Caco-2 (cell line): ENCODE data around the gene DEPDC5. TPM values are rescaled to one million over a fixed set of nuclear protein-coding genes. Genes with fewer than 3 reads are reported as not detected.

ENCODE experiments used
- BruUV-seq: library from RNA; stranded (reverse); fragments of 400-500 nt; replicated peaks from 2 replicates; lab custom pipeline; 2021; lab: Mats Ljungman, UMichigan
- CTCF ChIA-PET: fragments of 300-600 bp; sonication (Branson Sonifier 250); formaldehyde crosslinking; loops from one replicate; lab custom pipeline; 2022; ENCODE audit warnings: antibody characterized with exemption; lab: Charles Lee
- POLR2A ChIA-PET: fragments of 300-600 bp; sonication (Branson Sonifier 250); formaldehyde crosslinking; loops from one replicate; lab custom pipeline; 2022; ENCODE audit warnings: antibody characterized with exemption; lab: Charles Lee
- DNase-seq, 2 experiments: peaks; one replicate each; pipeline versions ENCODE4 v3.0.0 to v3.0.0-alpha.2; 2020 to 2022
- H3K27me3 ChIP-seq: replicated peaks from 2 replicates; pipeline ENCODE4 v1.6.0; 2011; ENCODE audit warnings: low read length; ENCODE audit not compliant: control insufficient read depth, insufficient read depth
- H3K36me3 ChIP-seq: 2 replicates; pipeline ENCODE4 v1.5.1; 2011; ENCODE audit warnings: low read length; ENCODE audit not compliant: control insufficient read depth, insufficient read depth
- H3K4me1 ChIP-seq: fragments of 250-450 bp; sonication (Bioruptor Pico); 2 replicates; pipeline ENCODE4 v1.5.1; 2020; ENCODE audit warnings: mild to moderate bottlenecking
- H3K4me3 ChIP-seq: 2 replicates; pipeline ENCODE4 v1.5.1; 2011; ENCODE audit warnings: low read depth, mild to moderate bottlenecking, control low read depth, low read length
- H3K9me3 ChIP-seq: fragments of 250-450 bp; sonication (Bioruptor Pico); 2 replicates; pipeline ENCODE4 v1.5.1; 2020; ENCODE audit warnings: mild to moderate bottlenecking, moderate library complexity
- H3K27ac Mint-ChIP-seq: one replicate; pipeline ENCODE4 v1.8.0; 2022; ENCODE audit warnings: mixed read lengths; ENCODE audit not compliant: unreplicated experiment
- H3K27me3 Mint-ChIP-seq: one replicate; pipeline ENCODE4 v1.8.0; 2022; ENCODE audit warnings: mixed read lengths; ENCODE audit not compliant: insufficient read depth, unreplicated experiment
- H3K36me3 Mint-ChIP-seq: one replicate; pipeline ENCODE4 v1.8.0; 2022; ENCODE audit warnings: mild to moderate bottlenecking, mixed read lengths; ENCODE audit not compliant: insufficient read depth, unreplicated experiment
- H3K4me1 Mint-ChIP-seq: one replicate; pipeline ENCODE4 v1.8.0; 2022; ENCODE audit warnings: low read depth, mixed read lengths; ENCODE audit not compliant: unreplicated experiment
- H3K4me3 Mint-ChIP-seq: one replicate; pipeline ENCODE4 v1.8.0; 2022; ENCODE audit warnings: mild to moderate bottlenecking, moderate library complexity, mixed read lengths; ENCODE audit not compliant: unreplicated experiment
- H3K9me3 Mint-ChIP-seq: one replicate; pipeline ENCODE4 v1.8.0; 2022; ENCODE audit warnings: mixed read lengths; ENCODE audit not compliant: unreplicated experiment
- intact Hi-C: fragments of 100-400 bp; cut with micrococcal nuclease; formaldehyde crosslinking; loops from one replicate; pipeline ENCODE4 v1.10.0; 2022; ENCODE audit not compliant: unreplicated experiment
- total RNA-seq: library from RNA; stranded (reverse); gene quantifications from 2 replicates; pipeline ENCODE4 v1.2.3, GENCODE V29; 2022
- TF ChIP-seq, protein P1 (sequence below), 2 experiments: fragments of 200-600 bp in 1 of 2; IDR thresholded peaks; 1 replicate in 1 of 2; 2 replicates in 1 of 2; pipeline versions ENCODE4 v1.5.1 to v1.8.0; 2011 to 2022; ENCODE audit warnings: antibody characterized with exemption in 1 of 2, control low read depth in 1 of 2, inconsistent platforms in 1 of 2, low read depth in 1 of 2, low read length in 1 of 2, mild to moderate bottlenecking in 1 of 2, moderate library complexity in 1 of 2; ENCODE audit not compliant: insufficient read depth in 1 of 2, severe bottlenecking in 1 of 2, unreplicated experiment in 1 of 2

Gene DEPDC5
- total RNA-seq, 1 experiment from 2014 or later, result 19.4 TPM

DNA sequence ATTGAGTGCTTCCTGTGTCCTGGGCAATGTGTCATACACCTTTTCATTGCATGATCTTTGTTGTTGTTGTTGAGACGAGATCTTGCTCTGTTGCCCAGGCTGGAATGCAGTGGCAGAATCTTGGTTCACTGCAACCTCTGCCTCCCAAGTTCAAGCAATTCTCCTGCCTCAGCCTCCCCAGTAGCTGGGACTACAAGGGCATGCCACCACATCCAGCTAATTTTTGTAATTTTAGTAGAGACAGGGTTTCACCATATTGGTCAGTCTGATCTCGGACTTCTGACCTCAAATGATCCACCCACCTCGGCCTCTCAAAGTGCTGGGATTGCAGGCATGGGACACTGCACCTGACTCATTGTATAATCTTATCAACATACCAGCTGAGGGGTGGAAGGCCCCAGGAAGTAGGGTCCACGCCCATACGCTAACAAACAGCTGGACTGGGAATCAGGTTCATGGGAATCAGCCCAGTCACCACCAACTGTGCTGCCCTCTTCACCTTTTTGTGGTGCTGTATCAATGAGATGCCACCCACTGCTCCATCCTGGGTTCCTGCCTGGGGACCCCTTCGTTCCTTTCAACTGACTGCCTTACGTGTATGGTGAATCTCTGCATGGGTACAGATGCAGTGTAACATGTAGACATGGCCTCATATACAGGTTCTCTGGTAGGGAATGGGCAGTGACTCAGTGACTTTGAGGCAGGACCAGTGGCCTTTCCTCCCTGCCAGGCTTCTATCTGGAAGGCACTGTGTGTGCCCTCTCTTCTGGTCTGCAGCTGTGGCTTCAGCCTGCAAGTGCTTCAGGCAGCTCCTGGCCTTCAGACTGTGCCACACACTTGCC lies 158.0 kb downstream of the DEPDC5 start:
- Histone ChIP-seq H3K27me3 (no peaks in the 10 kb centered on the region), H3K4me3 (no peak overlapping the region), H3K9me3 (no peaks in the 10 kb centered on the region), H3K4me1 (peaks cover 34% of the 10 kb centered on the region), H3K36me3 (no peaks in the 10 kb centered on the region)
- TF ChIP-seq, protein P1, sequence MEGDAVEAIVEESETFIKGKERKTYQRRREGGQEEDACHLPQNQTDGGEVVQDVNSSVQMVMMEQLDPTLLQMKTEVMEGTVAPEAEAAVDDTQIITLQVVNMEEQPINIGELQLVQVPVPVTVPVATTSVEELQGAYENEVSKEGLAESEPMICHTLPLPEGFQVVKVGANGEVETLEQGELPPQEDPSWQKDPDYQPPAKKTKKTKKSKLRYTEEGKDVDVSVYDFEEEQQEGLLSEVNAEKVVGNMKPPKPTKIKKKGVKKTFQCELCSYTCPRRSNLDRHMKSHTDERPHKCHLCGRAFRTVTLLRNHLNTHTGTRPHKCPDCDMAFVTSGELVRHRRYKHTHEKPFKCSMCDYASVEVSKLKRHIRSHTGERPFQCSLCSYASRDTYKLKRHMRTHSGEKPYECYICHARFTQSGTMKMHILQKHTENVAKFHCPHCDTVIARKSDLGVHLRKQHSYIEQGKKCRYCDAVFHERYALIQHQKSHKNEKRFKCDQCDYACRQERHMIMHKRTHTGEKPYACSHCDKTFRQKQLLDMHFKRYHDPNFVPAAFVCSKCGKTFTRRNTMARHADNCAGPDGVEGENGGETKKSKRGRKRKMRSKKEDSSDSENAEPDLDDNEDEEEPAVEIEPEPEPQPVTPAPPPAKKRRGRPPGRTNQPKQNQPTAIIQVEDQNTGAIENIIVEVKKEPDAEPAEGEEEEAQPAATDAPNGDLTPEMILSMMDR (IDR thresholded peaks at IDR 0.05; ENCODE audit: insufficient read depth in 1 of 2, low read depth in 1 of 2, low read length in 1 of 2, severe bottlenecking in 1 of 2, unreplicated experiment in 1 of 2), result no peak
- Mint-ChIP-seq H3K36me3 (peaks cover 23% of the 10 kb centered on the region), H3K4me1 (peaks cover 6% of the 10 kb centered on the region), H3K27ac (peak overlapping the region; percentile 53), H3K9me3 (no peaks in the 10 kb centered on the region), H3K27me3 (no peaks in the 10 kb centered on the region), H3K4me3 (no peak overlapping the region)
- ChIA-PET CTCF (no interaction called here), POLR2A (no interaction called here)
- peak; percentile 58 to 75 for DNase-seq
- intact Hi-C loops, result loop anchor here (1.0 kb wide), 1 partner anchor 246 kb away; no protein-coding TSS in a partner anchor
- BruUV-seq, result no TSS peak

DNA sequence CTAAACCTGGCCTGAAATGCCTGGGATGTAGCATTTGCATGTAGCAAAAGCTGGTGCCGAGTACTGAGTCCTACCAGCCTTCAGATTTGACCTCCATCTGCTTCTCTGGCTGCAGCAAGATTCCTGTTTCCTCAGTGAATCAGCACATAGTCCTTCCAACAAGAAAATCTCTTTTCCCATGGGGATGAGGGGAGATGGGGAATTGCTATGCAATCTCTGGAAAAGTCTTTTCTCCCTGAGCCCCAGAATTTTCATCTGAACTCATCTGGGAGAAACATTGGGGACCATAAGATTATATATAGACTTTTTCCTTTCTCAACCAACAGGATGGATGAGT lies 158.6 kb downstream of the DEPDC5 start:
- H3K27me3 Mint-ChIP-seq, result no peaks in the 10 kb centered on the region
- no TSS peak for BruUV-seq
- H3K4me1 ChIP-seq, result peaks cover 34% of the 10 kb centered on the region
- TF ChIP-seq, protein P1 (IDR thresholded peaks at IDR 0.05; ENCODE audit: insufficient read depth in 1 of 2, low read depth in 1 of 2, low read length in 1 of 2, severe bottlenecking in 1 of 2, unreplicated experiment in 1 of 2), result no peak
- POLR2A ChIA-PET, result no interaction called here
- intact Hi-C loops, result no loop called here
- no peaks in the 10 kb centered on the region for H3K27me3 ChIP-seq
- CTCF ChIA-PET, result no interaction called here
- peaks cover 6% of the 10 kb centered on the region for H3K4me1 Mint-ChIP-seq
- DNase-seq, result no peak
- H3K9me3 Mint-ChIP-seq, result no peaks in the 10 kb centered on the region
- H3K36me3 Mint-ChIP-seq, result peaks cover 23% of the 10 kb centered on the region
- no peak overlapping the region for H3K4me3 ChIP-seq
- no peak overlapping the region for H3K4me3 Mint-ChIP-seq
- peak overlapping the region; percentile 53 for H3K27ac Mint-ChIP-seq
- H3K9me3 ChIP-seq, result no peaks in the 10 kb centered on the region
- H3K36me3 ChIP-seq, result no peaks in the 10 kb centered on the region

DNA sequence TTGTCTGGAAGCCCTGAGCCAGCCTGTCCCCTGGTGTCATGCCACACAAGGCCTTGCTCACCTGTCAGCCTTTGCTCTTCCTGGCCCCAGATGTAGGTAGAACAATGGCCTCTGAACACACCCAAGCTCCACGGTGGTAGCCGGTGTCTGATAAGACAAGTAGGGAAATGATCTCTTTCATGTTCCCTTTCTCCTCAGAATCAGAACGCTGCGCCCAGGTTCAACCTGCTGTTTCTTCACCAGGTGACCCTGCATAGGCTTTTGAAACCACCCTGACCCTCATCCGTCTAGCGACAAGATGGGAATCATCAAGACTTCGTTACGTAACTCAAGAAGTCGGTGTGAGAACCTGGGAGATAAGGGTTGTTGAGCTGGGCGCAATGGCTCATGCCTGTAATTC lies 161.8 kb downstream of the DEPDC5 start:
- no peaks in the 10 kb centered on the region for H3K9me3 ChIP-seq
- DNase-seq, result peak in 1 of 2 experiments; percentile 46
- no peaks in the 10 kb centered on the region for H3K9me3 Mint-ChIP-seq
- TF ChIP-seq, protein P1 (IDR thresholded peaks at IDR 0.05; ENCODE audit: insufficient read depth in 1 of 2, low read depth in 1 of 2, low read length in 1 of 2, severe bottlenecking in 1 of 2, unreplicated experiment in 1 of 2), result no peak
- H3K36me3 ChIP-seq, result no peaks in the 10 kb centered on the region
- no peak overlapping the region for H3K4me3 Mint-ChIP-seq
- ChIA-PET POLR2A (no interaction called here), CTCF (no interaction called here)
- BruUV-seq, result no TSS peak
- H3K27me3 ChIP-seq, result no peaks in the 10 kb centered on the region
- no peaks in the 10 kb centered on the region for H3K27me3 Mint-ChIP-seq
- intact Hi-C loops, result no loop called here
- no peak overlapping the region for H3K4me3 ChIP-seq
- H3K4me1 ChIP-seq, result peaks cover 34% of the 10 kb centered on the region
- peaks cover 3% of the 10 kb centered on the region for H3K36me3 Mint-ChIP-seq
- no peak overlapping the region for H3K27ac Mint-ChIP-seq
- H3K4me1 Mint-ChIP-seq, result peaks cover 6% of the 10 kb centered on the region
